ENCODE results near the gene PRMT6. TPM values are rescaled to one million over a fixed set of nuclear protein-coding genes. Genes with fewer than 3 reads are reported as not detected.
"Not testable (repeated sequence)": the region's sequence is repeated elsewhere in the genome, so short reads cannot be mapped to it uniquely, and the experiment has no call there.

PRMT6 gene
- 33.9 and 44.7 TPM in 2 replicates for total RNA-seq (2014; rRNA removed; shearing (Covaris generic))

GRCh38 chr1:107056426-107057196 is at the start of gene PRMT6:
TSS of gene PRMT6 (plus strand) at chr1:107056674. CDS start at chr1:107056716, 42 bp downstream.
- H3K27me3 ChIP-seq (ENCODE audit: control insufficient read depth, insufficient read depth, low read length) = no peaks in the 10 kb centered on the region
- peak within 1 kb of the TSS; percentile 100 for H3K4me3 ChIP-seq (ENCODE audit: insufficient read depth, low read depth, low read length)
- DNase-seq = peak; percentile 82
- H3K36me3 ChIP-seq (replicated peaks; ENCODE audit: control insufficient read depth, insufficient read depth, low read length) = no peaks in the 10 kb centered on the region

GRCh38 chr1:107009281-107009680 is 47.2 kb upstream of the PRMT6 start:
- no peak for DNase-seq
- no peaks in the 10 kb centered on the region for H3K36me3 ChIP-seq (replicated peaks; ENCODE audit: control insufficient read depth, insufficient read depth, low read length)
- H3K4me3 ChIP-seq (ENCODE audit: insufficient read depth, low read depth, low read length) = no peak overlapping the region
- H3K27me3 ChIP-seq (ENCODE audit: control insufficient read depth, insufficient read depth, low read length) = no peaks in the 10 kb centered on the region

- DNase-seq = no peak
- no peaks in the 10 kb centered on the region for H3K27me3 ChIP-seq (ENCODE audit: control insufficient read depth, insufficient read depth, low read length)
- no peaks in the 10 kb centered on the region for H3K36me3 ChIP-seq (replicated peaks; ENCODE audit: control insufficient read depth, insufficient read depth, low read length)
- H3K4me3 ChIP-seq (ENCODE audit: insufficient read depth, low read depth, low read length) = no peak overlapping the region
Measured at GRCh38 chr1:107010582-107010981, 45.9 kb upstream of the PRMT6 start.

- DNase-seq = no peak
Measured at GRCh38 chr1:107016376-107016978, 40.0 kb upstream of the PRMT6 start.

DNA sequence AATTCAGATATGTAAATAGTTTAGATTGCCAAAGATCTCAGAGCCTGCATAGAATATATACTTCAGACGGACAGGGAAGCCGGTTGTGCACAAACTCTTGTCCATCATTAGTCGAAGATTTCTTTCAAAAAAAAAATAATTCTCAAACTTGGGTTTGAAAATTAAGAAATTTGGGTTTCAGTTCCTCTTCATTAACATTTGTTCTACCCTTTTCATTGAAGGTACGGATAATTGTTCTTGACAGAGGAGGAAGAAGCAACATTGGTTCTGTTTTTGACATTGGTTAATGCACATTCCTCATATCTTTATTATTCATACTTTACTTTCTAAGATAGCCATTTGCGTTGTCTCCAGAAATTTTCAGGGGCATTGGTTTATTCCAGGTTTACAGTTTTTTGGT is 38.0 kb upstream of the PRMT6 start:
- H3K36me3 ChIP-seq (replicated peaks; ENCODE audit: control insufficient read depth, insufficient read depth, low read length) = no peaks in the 10 kb centered on the region
- DNase-seq = no peak
- no peaks in the 10 kb centered on the region for H3K27me3 ChIP-seq (ENCODE audit: control insufficient read depth, insufficient read depth, low read length)
- H3K4me3 ChIP-seq (ENCODE audit: insufficient read depth, low read depth, low read length) = no peak overlapping the region

More at GRCh38 chr1:107016376-107016978, 40.0 kb upstream of the PRMT6 start:
- Histone ChIP-seq H3K4me3 (ENCODE audit: insufficient read depth, low read depth, low read length) (no peak overlapping the region), H3K27me3 (ENCODE audit: control insufficient read depth, insufficient read depth, low read length) (no peaks in the 10 kb centered on the region), H3K36me3 (replicated peaks; ENCODE audit: control insufficient read depth, insufficient read depth, low read length) (no peaks in the 10 kb centered on the region)

GRCh38 chr1:107019166-107019565 is 37.3 kb upstream of the PRMT6 start:
- DNase-seq = no peak
- Histone ChIP-seq H3K36me3 (replicated peaks; ENCODE audit: control insufficient read depth, insufficient read depth, low read length) (no peaks in the 10 kb centered on the region), H3K4me3 (ENCODE audit: insufficient read depth, low read depth, low read length) (no peak overlapping the region), H3K27me3 (ENCODE audit: control insufficient read depth, insufficient read depth, low read length) (no peaks in the 10 kb centered on the region)

DNA sequence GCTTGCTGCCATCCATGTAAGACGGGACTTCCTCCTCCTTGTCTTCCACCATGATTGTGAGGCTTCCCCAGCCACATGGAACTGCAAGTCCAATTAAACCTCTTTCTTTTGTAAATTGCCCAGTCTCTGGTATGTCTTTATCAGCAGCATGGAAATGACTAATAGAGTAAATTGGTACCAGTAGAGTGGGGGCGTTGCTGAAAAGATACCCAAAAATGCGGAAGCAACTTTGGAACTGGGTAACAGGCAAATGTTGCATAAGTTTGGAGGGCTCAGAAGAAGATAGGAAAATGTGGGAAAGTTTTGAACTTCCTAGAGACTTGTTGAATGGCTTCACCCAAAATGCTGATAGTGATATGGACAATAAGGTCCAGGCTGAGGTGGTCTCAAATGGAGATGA is 17.6 kb upstream of the PRMT6 start:
- H3K4me3 ChIP-seq (ENCODE audit: insufficient read depth, low read depth, low read length); DNase-seq; H3K36me3 ChIP-seq (replicated peaks; ENCODE audit: control insufficient read depth, insufficient read depth, low read length); H3K27me3 ChIP-seq (ENCODE audit: control insufficient read depth, insufficient read depth, low read length): not testable (repeated sequence)

- H3K36me3 ChIP-seq (replicated peaks; ENCODE audit: control insufficient read depth, insufficient read depth, low read length); H3K27me3 ChIP-seq (ENCODE audit: control insufficient read depth, insufficient read depth, low read length); H3K4me3 ChIP-seq (ENCODE audit: insufficient read depth, low read depth, low read length); DNase-seq: not testable (repeated sequence)
Measured at GRCh38 chr1:107044310-107045220, 11.9 kb upstream of the PRMT6 start.

DNA sequence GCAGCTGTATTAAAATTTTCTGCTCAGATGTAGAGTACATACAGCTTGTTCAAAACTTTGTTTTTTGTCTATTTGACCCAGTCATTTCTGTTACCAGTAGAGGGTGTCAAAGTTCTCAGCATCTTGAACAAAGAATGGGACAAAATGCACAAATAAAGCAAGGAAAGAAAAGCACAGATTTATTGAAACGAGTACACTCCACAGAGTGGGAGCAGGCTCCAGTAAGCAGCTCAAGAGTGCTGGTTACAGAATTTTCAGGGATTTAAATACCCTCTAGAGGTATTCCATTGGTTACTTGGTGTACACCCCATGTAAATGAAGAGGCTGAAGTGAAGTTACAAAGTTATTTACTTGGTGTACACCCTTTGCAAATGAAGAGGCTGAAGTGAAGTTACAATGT is 8.9 kb upstream of the PRMT6 start:
- H3K36me3 ChIP-seq (replicated peaks; ENCODE audit: control insufficient read depth, insufficient read depth, low read length) = no peaks in the 10 kb centered on the region
- H3K27me3 ChIP-seq (ENCODE audit: control insufficient read depth, insufficient read depth, low read length) = no peaks in the 10 kb centered on the region
- DNase-seq = no peak
- H3K4me3 ChIP-seq (ENCODE audit: insufficient read depth, low read depth, low read length) = no peak overlapping the region

DNA sequence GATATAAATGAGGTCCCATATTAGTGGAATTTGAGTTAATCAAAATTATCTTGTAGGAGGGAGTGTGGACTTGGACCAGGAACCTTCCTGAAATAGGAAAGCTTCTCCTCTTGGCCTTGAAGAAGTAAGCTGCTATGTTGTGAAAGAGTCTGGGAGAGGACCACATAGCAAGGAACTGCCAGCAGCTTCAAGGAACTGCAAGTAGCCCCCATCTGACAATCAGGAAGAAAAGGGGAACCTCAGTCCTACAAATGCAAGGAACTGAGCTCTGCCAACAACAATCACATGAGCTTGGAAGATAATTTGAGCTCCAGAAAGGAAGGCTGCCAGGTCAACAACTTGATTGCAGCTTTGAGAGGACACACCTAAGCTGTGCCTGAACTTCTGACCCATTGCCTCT is 8.2 kb upstream of the PRMT6 start:
- H3K27me3 ChIP-seq (ENCODE audit: control insufficient read depth, insufficient read depth, low read length) = no peaks in the 10 kb centered on the region
- H3K4me3 ChIP-seq (ENCODE audit: insufficient read depth, low read depth, low read length) = no peak overlapping the region
- DNase-seq = no peak
- no peaks in the 10 kb centered on the region for H3K36me3 ChIP-seq (replicated peaks; ENCODE audit: control insufficient read depth, insufficient read depth, low read length)

GRCh38 chr1:107051266-107051665 is 5.2 kb upstream of the PRMT6 start:
- Histone ChIP-seq H3K36me3 (replicated peaks; ENCODE audit: control insufficient read depth, insufficient read depth, low read length) (no peaks in the 10 kb centered on the region), H3K4me3 (ENCODE audit: insufficient read depth, low read depth, low read length) (no peak overlapping the region), H3K27me3 (ENCODE audit: control insufficient read depth, insufficient read depth, low read length) (no peaks in the 10 kb centered on the region)
- no peak for DNase-seq

GRCh38 chr1:107055919-107056425 is 502 bp upstream of the PRMT6 start:
- peak overlapping the region; percentile 100 for H3K4me3 ChIP-seq (ENCODE audit: insufficient read depth, low read depth, low read length)
- DNase-seq; H3K36me3 ChIP-seq (replicated peaks; ENCODE audit: control insufficient read depth, insufficient read depth, low read length); H3K27me3 ChIP-seq (ENCODE audit: control insufficient read depth, insufficient read depth, low read length): not testable (repeated sequence)

DNA sequence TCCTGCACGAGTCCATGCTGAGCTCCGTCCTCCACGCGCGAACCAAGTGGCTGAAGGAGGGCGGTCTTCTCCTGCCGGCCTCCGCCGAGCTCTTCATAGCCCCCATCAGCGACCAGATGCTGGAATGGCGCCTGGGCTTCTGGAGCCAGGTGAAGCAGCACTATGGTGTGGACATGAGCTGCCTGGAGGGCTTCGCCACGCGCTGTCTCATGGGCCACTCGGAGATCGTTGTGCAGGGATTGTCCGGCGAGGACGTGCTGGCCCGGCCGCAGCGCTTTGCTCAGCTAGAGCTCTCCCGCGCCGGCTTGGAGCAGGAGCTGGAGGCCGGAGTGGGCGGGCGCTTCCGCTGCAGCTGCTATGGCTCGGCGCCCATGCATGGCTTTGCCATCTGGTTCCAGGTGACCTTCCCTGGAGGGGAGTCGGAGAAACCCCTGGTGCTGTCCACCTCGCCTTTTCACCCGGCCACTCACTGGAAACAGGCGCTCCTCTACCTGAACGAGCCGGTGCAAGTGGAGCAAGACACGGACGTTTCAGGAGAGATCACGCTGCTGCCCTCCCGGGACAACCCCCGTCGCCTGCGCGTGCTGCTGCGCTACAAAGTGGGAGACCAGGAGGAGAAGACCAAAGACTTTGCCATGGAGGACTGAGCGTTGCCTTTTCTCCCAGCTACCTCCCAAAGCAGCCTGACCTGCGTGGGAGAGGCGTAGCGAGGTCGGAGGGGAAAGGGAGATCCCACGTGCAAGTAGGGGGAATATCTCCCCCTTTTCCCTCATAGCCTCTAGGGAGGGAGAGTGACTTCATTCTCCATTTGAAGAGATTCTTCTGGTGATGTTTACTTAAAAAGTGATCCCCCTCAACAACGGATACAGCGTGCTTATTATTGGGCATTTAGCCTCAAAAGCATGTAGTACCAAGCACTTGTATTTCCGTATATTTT is 991 bp downstream of the PRMT6 start:
- Histone ChIP-seq H3K4me3 (ENCODE audit: insufficient read depth, low read depth, low read length) (peak overlapping the region; percentile 100), H3K36me3 (replicated peaks; ENCODE audit: control insufficient read depth, insufficient read depth, low read length) (no peaks in the 10 kb centered on the region), H3K27me3 (ENCODE audit: control insufficient read depth, insufficient read depth, low read length) (no peaks in the 10 kb centered on the region)
- peak; percentile 61 for DNase-seq

Data from H7 (cell line).